ENCODE data around the gene EGFL7.

The EGFL7 gene

DNA sequence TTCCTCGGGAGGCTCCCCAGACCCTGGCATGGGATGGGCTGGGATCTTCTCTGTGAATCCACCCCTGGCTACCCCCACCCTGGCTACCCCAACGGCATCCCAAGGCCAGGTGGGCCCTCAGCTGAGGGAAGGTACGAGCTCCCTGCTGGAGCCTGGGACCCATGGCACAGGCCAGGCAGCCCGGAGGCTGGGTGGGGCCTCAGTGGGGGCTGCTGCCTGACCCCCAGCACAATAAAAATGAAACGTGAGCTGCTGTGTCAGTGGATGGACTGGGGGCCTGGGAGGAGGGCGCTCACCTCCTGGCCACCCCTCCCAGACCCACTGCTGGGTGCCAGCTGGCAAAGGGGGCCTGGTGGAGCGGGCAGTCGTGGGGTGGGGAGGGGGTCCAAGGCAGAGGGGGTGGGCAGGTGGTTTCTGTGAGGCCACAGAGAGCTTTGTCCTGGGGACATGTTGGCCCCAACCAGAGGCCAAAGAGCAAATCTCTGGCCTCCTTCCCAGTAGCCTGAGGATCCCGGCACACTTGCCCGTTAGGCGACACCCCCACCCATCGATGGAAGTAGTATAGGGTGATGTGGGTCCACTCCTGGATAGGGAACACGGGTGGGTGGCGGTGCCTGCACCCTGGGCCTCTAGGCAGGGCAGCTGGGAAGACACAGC is 9.8 kb downstream of the EGFL7 start:
- no peak for DNase-seq (ENCODE audit: low read depth)

DNA sequence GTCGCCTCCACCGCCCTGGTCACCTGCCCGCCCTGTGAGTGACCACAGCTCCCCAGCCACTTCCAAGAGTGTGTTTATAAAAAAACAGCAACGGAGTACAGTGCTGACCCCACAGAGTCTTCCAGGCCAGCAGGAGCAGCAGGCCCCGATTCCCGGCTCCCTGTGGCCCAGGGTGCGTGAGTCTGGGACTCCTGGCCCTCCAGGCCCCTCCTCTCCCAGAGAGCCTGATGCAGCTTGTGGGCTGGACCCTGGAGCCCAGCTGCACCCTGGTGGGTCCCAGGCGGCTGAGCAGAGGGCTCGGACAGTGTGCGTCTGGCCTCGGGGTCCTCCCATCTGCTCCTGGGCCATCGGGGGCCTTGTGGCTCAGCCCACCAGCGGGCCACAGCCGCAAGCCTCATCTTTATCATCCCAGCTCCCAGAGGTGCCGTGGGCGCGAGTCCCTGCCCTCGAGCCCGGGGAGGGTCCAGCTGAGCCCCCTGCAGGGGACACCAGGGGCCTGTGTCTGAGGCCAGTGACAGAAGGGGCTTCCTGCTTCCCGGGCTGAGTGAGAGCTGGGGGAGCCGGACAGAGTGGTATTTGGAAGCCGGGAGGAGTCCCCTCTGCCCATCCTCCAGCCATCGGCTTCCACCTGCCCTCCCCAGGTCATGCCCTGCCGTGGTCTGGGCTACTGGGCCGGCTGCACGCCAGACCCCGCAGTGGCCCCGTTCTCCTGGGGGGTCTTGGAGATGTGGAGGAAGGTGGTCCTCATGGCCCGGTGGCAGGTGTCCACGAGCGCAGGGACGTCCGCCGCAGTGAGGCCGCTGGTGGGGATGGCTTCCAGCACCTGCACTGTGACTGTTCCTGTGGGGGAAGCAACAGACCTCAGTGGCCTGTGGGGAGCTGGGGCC is 10.6 kb downstream of the EGFL7 start:
- no peak for DNase-seq (ENCODE audit: low read depth)

DNA sequence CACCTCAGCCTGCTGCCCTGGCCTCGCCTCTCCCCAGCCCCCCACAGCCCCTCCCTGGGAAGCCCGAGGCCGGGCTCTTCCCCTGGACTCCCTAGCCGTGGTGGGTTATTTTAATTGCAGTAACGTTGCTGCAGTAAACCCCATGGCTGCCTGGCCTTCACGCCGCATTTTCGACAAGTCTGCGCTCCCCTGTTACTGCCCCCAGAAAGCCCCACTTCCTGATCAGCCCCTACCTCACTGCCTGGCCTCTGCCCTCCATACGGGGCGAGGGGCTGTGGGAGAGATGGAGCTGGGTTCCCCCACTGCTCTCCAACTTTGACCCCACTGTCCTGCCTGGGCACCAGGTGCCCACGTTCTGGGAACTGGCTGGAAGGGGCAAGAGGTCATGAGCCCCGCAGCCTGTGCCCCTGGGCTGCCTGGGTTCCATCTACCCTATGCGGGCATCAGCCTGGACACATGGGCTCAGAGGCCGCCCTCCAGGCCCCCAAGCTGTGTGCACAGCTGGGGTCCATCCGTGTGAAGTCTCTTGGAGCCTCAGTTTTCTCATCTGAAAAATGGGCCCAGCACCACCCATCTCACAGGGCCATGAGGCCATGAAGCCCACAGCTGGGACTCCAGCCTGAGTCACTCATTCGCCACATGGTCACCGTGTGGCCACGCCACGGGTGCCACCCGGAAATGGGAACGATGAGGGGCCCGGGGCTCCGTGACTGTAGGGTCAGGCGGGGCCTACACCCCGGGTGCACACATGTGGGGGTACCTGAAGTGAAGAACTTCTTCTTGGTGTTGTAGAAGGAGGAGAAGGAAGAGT is 11.5 kb downstream of the EGFL7 start:
- no peak for DNase-seq (ENCODE audit: low read depth)

DNA sequence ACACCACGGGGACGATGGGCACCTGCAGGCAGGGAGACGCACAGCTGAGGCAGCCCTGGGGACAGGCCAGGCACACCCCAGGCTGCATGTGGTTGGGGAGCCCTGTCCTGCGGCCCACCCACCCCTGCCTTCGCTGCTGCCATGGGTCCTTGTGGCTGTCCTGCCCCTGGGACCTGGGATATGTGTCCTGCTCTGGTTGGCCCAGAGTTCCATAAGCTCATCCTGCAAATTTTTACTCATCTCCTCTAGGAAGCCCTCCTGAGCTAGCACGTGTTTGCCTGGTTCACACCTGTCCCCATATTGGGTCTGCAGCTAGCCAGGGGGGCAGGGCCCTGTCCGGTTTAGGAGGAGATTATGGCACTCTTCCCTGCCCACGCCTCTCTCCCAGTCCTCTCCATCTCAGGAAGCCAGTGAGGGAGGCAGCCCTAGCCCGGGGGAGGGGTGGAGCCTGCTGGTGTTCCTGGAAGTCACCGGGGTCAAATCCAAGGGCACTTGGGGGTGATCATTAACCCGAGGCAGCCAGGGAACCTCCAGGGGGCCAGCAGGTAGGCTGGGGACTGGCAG is 12.2 kb downstream of the EGFL7 start:
- no peak for DNase-seq (ENCODE audit: low read depth)

DNA sequence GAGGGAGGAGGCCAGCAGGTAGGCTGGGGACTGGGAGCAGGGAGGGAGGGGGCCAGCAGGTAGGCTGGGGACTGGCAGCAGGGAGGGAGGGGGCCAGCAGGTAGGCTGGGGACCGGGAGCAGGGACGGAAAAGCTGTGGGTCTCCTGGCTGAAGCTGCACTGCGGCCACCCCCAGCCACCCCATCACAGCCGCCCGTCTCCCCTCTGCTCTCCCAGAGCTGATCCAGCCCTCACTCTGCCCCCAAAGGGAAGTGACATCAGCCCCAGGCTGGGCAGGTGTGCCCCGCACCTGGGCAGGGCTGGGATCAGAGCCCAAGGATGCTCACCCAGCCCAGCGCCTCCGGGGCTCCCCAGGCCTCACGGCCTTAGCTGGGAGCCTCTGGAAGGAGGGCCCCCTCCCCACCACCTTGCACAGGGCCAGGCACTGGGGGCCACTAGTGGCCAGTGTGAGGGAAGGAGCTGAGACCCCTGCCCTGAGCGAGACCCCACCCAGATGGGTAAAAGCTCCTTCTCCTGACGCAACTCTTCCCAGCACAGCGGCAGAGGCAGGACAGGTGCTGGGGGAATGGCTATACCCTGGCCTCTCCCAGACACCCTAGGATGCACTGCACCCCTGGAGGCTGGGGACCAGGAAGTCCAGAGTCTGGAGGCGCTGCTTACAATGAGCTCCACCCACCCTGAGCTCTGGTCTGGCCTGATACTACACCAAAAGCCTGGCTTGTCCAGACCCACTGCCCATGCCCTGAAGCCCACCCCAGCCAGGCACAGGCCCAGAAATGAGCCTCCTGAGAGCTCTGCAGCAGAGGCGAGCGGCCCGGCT is 13.0 kb downstream of the EGFL7 start:
- no peak for DNase-seq (ENCODE audit: low read depth)

DNA sequence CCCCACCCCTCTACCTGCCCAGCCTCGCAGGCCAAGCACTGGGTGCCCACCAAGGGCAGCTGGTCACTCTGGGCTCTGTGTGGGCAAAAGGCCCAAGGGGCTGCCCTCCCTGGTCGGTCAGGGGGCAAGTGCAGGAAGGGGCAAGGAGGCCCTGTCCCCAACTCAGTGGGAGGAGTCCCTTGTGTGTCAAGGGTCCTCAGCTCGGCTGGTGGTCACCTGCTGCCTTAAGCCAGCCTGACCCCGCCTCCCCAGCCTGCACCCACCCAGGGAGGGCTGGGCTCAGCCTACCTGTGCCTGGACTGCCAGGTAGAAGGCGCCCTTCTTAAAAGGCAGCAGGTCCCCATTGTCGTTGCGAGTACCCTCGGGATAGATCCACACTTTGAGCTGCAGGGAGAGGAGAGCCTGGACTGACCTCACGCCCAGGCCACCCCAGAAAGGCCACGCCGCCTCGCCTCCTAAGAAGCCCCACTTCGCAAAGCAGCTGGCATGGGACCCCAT is 13.6 kb downstream of the EGFL7 start:
- DNase-seq (ENCODE audit: low read depth): no peak

DNA sequence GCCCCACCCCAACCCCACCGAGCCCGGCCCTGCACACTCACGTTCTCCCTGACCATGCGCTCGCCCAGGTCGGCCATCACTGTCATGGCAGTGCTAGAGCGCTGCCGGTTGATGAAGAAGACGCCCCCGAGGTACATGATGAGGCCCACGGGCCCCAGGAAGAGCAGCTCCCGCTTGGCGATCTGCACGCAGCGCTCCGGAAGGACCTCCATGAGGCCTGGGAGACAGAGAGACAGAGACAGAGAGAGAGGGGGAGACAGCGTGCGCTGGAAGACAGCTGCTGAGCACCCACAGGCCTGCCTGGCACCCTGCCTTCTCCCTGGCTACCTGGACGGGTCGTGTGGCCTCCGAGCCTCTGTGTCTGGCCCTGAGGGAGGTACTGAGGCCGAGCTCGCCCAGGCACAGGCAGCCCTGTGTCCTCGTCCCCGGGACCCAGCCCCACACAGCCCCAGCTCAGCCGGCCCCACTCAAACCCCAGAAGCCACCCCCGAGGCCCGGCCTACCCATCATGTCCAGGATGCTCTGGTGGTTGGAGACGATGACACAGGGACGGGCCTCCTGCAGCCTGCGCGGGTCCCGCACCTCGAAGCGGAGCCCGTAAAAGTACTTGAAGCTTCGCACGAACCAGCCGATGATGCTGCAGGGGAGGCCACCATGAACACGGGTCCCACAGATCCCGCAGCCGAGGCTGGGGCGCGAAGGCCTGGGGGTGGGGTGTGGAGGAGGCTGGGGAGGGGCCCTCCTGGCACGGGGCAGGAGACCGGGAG is 14.4 kb downstream of the EGFL7 start:
- DNase-seq (ENCODE audit: low read depth): no peak

DNA sequence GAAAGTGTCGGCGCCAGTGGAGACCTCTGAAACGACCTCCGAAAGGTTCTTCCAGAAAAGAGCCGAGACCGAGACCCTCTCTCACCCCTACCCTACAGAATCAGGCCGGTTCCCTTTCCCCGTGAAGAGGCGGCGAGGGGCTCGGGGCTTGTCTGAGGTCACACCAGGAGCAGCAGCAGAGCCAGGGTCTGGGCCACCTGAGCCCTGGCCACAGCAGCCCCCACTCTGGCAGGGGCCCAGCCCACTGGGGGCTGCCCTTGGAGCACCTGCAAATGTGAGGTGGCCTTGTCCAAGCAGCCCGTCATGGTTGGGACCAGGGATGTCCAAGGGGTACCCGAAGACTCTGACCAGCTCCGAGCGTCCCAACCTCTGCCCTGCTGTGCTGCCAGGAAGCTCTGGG is 15.3 kb downstream of the EGFL7 start:
- DNase-seq (ENCODE audit: low read depth): no peak

DNA sequence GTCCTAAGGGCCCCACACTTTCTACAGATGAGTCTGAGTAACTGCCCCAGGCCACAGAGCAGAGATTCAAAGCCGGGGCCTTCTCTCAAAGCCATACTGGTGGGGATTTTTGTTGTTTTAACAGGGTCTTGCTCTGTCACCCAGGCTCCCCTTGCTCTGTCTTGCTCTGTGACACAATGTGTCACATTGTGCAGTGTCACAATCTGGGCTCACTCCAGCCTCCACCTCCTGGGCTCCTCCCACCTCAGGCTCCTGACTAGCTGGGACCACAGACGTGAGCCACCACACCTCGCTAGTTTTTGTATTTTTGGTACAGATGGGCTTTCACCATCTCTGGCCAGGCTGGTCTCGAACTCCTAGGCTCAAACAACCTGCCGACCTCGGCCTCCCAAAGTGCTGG is 15.9 kb downstream of the EGFL7 start:
- no peak for DNase-seq (ENCODE audit: low read depth)

DNA sequence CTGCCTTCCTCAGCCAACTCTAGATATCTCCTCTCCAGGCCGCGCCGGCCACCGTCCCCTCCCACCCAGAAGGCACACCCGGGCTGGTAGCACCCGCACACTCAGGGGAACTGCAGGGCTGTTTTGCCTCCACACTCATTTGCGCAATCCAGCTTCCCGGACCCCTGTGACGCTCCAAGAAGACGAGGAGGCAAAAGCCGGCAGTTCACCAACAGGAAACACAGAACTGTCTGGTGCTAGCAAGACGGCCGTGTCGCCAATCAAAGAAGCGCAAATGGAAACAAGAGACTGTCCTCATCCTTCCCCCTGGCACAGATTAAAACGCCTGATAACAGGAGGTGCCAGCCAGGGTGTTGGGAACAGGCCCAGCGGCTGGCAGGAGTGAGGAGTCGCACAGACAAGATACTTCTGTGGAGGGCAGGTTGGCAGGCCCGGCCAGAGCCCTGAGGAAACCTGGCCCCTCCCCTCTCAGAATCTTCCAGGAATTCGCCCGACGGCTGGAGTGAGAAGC is 16.8 kb downstream of the EGFL7 start:
- no peak for DNase-seq (ENCODE audit: low read depth)

DNA sequence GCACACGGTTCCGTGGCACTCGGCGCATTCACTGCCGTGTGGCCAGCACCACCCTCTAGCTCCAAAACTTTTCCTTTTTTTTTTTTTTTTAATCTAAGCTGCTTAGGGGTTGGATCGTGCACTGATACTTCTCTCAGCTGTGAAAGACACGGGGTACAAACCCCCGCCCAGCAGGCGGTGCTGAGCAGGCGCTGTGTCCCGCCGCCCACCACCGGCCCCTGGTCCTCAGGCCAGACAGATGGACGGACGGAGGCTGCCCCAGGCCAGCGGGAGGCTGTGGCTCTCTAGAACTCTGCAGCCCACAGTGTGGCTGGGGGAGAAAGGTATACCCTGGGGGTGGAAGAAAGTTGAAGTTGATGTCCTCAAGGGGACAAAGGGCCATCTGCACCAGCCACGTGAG is 18.3 kb downstream of the EGFL7 start:
- no peak for DNase-seq (ENCODE audit: low read depth)

DNA sequence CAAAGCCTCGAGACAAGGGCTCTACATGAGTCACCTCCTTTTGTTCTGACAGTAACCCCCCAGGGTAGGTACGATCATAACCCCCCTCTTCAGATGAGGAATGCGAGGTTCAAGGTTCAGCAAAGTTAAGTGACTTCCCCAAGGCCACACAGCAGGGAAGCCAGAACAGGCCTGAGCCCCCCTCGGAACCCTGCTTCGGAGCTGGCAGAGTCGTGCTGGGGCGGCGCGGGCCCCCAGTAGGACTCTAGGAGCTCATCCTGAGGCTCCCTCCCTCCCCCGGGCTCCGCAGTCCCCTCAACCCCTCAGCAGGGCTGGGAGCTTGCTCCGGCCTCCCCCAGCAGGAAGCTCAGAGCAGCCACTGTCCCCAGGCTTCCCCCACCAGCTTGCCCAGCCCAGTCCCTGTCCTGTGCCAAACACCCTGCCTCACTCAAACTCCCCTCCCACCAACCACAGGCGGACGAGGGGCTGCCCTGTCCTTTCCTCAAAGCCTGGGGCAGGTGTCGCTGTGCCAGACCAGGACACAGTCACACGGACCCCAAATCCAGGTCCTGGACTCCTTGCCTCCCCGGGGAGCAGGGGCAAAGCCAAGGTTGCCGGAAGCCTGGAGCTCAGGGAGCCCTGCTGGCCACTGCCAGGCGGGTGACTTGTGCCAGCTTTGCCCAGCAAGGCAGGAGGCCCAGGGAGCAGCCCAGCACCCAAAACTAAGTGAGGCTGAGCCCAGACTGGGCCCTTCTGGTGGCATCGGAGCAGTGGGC is 19.4 kb downstream of the EGFL7 start:
- no peak for DNase-seq (ENCODE audit: low read depth)

DNA sequence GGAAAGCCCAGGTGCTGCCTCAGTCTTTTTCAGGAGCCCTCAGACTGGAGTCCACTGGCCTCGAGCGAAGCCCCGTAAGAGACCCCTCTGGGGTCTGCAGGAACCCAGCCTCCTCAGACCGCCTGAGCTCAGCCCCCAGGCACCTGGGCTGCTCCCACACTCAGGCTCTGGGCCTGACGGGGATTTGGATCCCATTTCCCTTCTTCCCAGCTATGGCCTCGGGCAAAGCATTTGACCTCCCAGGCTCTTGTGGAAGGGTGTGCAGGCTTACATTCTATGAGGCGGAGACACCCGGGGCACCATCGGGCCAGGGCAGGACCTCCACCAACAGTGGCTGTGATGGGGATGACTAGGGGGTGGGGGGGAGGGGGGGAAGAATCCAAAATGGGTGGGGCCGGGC is 20.0 kb downstream of the EGFL7 start:
- no peak for DNase-seq (ENCODE audit: low read depth)

DNA sequence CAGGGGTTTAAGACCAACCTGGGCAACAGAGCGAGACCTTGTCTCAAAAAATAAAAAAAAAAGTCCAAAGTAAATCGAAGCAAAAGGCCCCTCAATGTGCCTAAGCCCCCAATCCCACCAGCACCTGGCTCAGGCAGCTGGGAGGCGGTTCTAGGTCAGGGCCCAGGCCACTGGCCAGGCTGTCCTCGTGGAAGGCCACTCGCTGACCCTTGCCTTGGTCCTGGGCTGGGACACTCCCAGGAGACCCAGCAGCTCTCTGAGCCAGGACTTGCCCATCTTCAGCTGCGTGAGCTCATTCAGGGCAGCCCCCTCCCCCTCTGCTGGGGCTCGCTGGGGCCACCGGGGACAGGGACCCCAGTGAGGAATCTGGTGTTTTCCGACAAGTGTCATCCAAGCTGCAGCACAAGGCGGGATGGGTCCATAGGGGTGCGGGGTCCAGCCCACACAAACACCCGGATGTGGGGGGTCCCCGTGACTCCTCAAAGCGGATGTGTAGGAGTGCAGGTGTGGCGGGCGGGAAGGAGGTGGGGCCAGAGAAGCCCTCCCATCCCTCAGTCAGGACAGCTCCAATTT is 20.5 kb downstream of the EGFL7 start:
- DNase-seq (ENCODE audit: low read depth): no peak

DNA sequence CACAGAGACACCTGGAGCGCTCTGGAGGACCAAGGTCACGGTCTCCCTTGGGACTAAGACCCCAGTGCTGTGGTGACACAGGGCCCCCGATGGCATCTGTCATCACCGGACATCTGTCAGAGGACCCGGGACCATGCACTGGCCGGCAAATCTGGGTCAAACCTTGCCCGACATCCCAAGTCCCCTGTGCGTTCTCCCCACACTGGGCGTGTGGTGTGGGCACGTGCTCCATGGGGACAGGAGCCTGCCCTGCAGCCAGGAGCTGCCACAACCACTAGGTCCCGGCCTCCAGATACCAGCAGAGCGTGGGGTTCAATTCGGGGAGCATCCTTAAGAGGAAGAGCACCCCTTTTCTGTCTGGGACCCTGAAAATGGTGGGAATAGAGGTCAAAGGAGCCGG is 21.0 kb downstream of the EGFL7 start:
- DNase-seq (ENCODE audit: low read depth): no peak

DNA sequence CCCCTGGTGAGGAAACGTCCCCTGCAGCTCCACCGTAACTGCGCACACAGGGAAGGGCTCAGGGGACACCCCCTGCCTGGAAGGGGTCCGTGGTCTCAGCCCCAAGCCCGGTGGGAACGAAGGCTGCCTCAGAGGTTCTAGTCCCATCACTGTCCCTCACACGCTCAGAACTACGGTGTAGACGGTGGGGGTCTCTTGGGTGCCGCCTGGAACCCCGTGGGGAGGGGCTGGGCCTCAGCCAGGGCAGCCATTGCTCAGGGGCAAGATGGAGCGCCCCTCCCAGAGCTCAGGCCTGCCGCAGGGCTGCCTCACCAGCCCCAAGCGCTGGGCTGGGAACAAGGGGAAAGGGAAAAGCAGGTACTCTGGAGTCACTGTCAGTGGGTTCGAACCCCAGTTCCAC is 21.6 kb downstream of the EGFL7 start:
- DNase-seq (ENCODE audit: low read depth): no peak

DNA sequence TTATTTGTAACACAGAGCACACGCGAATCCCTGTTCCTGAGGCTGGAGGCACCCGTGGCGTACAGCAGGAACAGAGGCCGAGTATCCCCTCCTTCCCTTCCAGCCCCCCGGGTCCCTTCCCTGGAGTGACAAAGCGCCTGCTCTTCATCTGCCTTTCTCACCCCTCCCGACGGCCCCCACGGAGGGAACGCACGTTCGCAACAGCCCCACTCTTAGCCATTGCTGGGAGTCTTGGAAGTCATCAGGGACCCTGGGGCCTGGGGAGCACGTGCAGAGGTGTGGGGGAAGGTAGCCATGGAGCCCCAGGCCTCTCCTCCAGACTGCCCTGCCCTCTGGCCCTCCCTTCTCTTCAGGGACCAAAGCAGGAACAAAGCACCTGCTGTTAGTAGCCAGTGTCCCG is 22.1 kb downstream of the EGFL7 start:
- no peak for DNase-seq (ENCODE audit: low read depth)

DNA sequence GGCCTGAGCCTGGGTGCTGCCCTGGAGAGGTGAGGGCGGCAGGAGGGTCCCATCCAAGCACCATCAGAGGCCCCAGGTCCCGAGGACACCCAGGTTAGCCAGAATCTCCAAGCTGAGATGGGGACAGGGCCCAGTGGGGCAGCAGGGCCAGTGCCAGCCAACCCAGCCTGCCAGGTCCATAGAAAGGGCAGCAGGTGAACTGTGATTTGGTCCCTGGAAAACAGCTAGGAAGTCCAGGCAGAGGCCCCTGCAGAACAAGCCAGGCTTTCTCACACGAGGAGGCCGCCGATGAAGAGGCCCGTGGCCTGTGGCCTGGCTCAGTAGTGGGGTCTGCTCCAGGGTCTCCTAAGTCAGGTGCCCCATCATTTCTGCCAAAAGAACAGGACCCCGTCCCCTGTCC is 22.5 kb downstream of the EGFL7 start:
- DNase-seq (ENCODE audit: low read depth): no peak

DNA sequence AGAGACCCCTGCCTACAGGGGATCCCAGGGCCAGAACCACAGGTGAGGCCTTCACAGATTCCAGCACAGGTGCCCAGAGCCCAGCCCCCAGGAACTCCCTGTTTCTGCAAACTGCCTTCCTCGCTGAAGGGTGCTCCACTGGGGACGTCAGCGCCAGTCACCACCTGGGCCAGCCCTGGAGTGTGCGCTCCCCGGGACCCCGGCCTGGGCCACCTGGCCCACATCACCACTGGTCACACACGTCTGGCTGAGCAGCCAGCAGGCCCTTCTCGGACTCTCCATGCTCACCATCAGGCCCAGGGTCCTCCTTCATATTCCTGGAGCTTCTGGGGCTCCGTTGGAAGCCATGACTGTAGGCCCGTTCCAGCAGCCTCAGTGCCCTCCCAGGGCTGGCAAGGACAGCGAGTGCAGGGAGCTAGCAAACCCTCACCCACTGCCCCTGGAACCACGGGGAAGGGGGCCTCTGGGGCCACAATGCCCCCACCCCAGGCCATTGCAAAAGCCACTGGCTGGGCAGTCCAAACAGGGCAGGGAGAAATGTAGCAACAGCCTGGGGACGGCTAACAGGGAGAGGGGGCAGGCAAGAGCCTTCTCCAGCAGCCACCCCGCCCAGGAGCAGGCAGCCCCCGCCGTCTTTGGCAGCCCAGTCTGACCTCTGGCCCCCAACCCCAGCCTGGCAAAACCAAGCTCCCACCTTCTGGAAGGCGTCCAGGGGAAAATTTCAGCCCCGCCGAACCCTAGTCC is 23.2 kb downstream of the EGFL7 start:
- no peak for DNase-seq (ENCODE audit: low read depth)
